GM21447 (cell line): ENCODE results near the gene LIPT1.
"Not testable (repeated sequence)": the region's sequence is repeated elsewhere in the genome, so short reads cannot be mapped to it uniquely, and the experiment has no call there.

Experiments
- ATAC-seq: cut with Tn5 transposase; IDR thresholded peaks from one replicate; pipeline ENCODE4 v1.9.1; 2021; ENCODE audit not compliant: unreplicated experiment

LIPT1 gene

DNA sequence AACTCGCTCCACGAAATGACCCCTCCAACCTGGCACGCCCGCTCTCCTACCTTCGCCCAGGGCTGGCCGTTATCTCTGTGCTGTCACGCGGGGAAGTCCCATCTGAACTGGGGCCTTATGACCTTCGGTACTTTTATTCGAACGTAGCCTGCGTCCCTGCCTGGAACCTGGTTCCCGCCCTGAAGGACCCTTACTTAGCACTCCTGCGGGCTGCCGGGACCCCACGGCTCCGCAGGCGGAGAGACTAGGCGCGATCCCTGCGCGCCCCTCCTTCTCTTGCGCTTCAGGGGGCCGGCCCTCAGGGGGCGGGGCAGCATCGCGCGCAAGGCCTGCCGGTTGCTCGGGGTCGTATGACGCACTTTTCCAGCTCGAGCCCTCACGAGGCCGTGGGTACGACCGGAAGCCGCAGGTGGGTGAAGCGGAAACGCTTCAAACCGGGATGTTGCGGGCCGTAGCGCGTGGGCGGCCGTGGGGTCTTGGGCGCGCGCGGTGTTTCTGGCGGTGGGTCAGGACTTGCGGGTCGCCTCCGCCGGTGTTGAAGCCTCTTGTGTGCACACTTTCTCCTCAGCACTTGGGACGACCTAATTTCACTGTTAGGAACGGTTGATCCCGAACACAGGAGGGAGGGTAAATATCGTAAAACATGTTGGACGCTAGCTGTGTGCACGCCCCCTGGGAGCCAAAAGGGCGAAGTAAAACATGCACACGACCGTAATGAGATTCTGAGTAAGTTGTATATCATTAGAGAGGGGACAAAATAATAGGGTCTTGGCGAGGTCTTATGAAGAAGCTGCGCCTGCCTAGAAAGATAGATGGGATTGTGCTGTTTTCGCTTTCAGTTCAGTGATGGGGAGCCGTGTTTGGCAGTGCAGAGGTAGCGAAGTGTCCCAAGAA lies at the start of gene LIPT1, which contains the start of gene TSGA10:
TSS of gene LIPT1 (plus strand) at position 325 of the 894 bp plus-strand sequence. CDS start 6,991 bp downstream, outside the sequence.
TSS of gene TSGA10 (minus strand) at position 300 of the 894 bp plus-strand sequence. CDS start 45,503 bp downstream, outside the sequence.
- peak; percentile 95 for ATAC-seq

DNA sequence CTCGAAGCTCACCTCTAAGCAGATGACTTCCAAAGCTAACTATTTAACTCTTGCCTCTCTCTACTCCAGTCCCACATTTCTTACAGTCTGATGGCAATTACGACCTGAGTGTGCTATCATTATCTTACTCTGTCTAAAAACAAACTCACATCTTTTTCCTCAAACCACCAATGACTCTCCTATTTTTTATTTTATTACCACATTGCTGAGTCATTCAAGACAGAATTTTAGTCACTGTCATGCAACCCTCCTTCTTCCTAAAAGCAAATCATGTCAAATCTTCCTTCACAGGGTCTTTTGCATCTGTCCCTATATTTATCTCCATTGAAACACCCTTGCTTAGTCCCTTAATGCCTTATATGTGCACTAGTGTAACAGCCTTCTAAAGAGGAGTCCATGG lies 47.9 kb upstream of the LIPT1 start:
- no peak for ATAC-seq

DNA sequence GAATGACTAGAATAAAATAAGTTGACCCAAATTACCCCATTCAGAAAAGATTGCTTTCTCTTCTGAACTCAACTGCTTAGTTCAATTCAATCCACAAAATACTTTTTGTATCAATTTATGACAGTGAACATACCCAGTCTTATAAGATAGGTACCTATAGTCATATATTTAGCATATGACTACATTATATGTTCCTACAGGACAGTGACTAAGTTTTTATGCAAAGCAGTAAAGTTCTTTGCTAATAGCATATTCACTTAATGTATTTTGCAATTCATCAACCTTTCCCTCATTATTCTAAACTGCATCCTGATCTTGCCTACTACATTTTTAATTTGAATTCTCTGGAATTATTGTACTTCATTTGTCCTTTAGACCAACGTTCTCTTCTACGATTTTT lies 43.5 kb upstream of the LIPT1 start:
- no peak for ATAC-seq

DNA sequence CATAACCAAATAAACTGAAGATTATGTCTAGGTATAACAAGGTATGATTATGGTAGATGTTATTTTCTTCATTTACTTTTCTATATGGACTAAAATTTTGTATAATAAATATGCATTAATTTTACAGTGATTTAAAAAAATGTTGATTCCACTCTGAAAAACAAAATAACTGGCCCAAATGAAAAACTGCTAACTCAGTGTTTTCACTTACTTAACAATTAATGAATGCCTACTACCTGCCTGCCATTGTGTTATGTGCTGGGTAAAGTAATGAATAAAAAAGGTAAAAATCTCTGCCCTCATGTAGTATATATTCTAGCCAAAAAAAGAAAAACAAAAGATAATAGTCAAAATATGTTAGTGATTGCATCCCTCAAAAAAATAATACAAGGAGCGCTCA lies 42.8 kb upstream of the LIPT1 start:
- no peak for ATAC-seq

DNA sequence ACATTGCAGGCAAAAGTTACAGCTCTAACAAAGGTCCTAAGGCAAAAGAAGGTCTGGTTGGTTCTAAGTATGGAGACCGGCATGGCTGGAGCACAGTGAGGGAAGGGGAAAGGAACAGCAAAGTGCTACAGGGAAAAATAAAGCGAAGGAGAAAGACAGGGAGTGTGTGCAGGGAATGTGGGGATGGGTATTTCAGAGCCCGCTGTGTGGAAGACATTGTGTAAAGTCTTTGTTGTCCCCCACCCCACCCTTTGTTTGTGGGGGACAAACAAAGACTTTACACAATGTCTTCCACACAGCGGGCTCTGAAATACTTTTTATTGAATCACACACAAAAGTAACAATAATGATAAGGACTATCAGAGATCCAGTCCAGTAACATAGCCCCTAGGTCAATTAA lies 42.1 kb upstream of the LIPT1 start:
- ATAC-seq, result no peak

DNA sequence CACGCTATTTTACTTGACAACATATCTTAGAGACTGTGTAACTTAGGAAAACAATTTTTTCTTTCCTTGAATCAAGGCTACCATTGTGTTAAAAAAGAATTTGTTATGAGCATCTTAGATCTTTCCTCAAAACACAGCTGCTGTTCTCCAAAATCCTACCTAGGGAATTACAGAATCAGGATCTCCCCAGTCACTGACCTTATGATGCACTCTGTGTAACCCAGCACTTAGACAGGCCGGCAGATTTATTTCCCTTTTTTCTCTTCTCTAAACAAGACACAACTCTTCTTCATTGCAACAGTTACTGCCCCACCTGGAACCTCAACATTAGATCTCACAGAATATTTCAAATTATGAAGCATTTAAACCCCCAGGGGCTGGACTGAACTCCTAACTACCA lies 26.8 kb upstream of the LIPT1 start:
- ATAC-seq, result no peak

DNA sequence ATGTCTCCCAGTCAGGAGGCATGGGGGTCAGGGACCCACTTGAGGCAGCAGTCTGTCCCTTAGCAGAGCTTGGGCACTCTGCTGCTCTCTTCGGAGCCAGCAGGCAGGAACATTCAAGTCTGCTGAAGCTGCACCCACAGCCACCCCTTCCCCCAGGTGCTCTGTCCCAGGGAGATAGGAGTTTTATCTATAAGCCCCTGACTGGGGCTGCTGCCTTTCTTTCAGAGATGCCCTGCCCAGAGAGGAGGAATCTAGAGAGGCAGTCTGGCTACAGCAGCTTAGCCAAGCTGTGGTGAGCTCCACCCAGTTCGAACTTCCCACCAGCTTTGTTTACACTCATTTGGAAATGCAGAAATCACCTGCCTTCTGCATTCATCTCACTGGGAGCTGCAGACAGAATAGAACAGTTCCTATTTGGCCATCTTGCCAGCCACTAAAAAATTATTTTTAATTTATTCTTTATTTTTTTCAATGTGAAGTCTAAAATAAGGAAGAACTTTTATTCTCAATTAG lies 19.7 kb upstream of the LIPT1 start:
- ATAC-seq, result not testable (repeated sequence)

DNA sequence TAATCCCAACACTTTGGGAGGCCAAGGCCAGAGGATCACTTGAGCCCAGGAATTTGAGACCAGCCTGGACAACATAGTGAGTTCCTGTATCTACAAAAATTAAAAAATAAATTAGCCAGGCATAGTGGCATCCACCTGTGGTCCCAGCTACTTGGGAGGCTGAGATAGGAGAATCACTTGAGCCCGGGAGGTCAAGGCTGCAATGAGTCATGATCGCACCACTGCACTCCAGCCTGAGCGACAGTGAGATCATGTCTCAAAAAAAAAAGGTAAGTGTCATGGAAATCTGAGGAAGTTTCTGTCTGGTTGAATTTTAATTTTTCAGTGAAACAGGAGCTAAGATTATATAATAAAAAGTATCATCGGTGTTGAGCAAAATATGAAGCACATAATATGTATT lies 15.8 kb upstream of the LIPT1 start:
- no peak for ATAC-seq

DNA sequence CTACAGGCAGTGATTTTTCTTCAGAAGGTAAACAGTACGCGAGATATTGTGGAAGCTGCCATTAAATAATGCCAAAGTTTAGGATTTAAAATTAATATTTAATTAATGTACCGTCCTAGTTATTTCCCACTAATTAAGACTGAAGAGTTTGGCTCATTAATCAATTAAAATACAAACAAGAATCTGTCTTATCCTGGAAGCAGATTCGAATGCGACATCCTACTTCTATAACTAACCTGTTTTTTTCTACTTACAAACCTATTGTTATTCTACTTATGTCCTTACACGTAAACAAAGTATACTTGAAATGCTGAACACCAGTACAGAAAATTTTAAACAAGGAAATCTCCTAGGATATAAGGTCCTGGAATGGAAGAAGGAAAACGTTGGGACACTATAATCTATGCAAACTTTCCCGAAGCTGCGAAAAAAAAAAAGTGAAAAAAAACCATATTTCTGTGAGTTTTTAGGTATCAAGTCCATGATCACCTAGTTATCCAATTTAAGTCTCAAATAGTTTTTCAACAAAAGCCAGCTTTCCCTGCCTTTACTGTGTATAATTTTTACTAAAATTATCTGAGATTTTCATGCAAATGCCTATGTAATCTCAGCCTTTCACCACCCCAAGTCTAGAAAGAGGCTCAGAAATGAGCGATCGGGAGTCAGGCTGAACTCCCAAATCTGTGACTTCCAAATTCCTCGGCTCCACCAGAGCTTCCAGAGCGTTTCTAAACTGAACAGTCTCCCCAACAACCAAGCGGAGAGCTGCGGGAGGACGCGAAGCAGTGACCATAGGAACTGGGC lies 14.5 kb upstream of the LIPT1 start:
- ATAC-seq, result no peak

DNA sequence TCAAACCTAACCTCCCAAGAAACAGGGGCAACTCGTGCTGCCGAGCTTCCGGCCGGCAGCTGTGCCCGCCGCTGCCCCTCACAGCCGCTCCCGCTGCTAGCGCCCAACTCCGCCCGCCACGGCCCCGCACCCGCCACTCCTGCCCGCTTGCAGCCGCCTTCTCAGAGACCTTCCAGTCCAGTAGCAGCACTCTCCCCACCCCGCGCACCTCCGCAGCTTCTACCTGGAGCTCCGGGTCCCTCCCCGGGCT lies 14.0 kb upstream of the LIPT1 start:
- ATAC-seq, result peak; percentile 36

DNA sequence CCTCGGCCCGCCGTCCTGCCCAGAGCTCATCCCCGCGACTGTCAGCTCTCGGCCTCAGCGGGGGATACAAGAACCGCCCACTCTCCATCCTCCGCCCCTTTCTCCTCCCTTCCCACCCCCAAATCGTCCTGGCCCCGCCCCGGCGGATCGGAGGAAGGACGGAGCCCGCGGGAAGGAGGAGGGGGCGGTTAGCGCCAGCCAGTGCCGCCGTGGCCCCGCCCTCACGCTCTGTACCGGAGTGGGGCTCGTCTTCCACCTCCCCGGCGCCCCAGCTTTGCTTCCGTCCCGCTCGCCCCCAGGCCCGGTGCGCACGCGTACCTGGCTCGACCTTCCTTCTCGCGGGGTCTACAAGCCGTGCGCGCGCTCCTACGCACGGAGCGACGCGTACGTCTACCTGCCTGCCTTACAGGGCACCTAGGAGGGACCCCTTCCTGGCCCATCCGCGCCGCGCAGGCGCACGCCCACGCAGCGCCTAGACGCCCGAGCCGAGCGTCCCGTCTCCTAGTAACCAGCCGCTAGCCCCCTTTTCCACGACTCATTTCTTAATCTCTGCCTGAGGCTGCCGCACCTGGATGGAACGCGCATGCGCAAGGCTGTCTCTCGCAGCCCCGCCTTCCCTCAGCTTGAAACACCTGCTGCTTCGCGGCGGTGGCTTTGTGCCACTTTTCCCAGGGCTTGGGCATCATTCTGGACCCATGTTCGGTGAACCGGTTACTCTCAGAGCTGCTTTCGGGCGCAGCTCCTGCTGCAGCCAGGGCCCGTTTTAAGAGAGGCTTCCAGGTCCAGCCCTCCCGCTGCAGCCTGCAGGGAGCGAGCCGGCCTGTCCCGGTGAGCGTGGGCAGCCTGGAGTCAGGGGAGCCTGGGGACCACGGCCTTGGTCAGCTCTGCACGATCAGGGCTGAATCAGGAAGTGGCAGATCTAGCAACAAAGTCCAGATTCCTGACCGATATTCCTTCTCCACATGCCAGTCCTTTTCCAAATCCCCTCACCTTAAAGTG lies 13.4 kb upstream of the LIPT1 start, which contains the start of gene C2orf15:
TSS of gene C2orf15 (plus strand) at position 598 of the 999 bp plus-strand sequence. CDS start 8,852 bp downstream, outside the sequence.
- peak; percentile 84 for ATAC-seq

DNA sequence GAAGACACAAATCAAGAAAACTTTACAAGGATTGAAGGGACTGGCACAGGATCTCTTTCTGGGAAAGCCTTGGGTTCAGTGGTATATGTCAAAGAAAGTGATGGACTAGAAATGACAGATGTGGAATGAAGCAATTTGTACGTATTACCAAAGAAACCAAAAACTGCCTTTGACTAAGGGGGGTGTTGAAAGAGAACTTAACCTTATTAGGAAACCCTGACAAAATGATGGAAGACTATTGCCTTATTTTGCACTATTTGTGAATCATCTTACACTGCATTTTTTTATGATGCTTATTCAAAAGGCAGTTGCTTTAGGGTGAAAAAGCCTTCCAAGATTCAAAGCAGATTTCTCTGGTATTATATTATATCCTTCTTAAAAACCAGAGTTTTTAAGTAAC lies 4.1 kb upstream of the LIPT1 start:
- no peak for ATAC-seq

DNA sequence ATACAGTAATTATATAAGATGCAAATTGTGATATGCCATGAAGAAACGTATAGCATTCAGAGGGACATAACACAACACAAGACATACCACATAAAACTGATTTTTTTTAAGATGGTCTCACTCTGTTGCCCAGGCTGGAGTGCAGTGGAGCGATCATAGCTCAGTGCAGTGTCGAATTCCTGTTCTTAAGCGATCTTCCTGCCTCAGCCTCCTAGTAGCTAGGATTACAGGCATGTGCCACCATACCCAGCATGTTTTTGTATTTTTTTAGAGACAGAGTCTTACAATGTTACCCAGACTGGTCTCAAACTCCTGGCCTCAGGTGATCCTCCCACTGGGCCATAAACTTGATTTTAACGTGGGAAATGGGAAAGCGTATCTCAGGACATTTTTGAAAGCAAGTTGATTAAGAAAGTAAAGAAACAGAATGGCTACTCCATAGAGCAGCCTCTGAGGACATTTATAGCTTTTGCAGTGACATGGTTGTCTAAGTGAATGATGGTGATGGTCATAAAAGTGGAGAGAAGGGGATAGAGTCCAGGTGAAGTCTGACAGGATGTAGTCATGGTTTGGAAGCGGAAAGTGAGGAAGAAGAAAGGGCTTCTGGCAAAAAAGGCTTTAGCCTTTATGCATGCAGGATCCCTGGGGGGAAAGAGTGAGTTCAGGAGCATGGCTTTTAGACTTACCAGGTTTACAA lies 2.4 kb upstream of the LIPT1 start:
- ATAC-seq, result no peak

DNA sequence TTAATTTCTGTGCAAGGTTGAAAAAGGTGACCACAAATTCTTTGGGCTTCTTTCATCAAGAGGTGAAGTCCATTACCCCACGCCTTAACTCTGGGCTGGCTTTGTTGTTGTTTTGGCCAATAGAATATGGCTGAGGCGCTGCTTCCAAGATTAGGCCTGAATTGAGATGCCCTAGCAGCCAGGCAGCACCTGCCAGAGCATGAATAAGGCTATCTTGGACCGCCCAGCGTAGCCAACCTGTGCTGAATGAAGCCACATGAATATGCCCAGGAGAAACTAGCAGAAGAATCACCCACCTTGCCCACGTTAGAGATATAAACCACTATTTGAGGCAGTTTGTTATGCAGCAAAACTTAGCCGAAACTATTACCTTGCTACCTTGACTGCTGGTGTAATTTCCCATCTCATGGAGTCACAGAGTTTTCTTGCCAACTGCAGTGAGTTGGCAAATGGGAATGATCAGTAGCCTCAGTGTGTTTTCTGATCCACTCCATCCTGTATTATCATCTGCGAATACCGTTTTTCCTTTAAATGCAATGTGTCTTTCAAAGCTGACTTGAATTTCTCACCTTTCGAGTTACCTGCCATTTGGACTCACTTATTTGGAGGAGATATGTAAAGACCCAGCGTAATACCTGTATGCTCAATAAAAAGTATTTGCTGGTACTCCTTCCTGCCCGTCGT lies 704 bp upstream of the LIPT1 start:
- ATAC-seq, result no peak

DNA sequence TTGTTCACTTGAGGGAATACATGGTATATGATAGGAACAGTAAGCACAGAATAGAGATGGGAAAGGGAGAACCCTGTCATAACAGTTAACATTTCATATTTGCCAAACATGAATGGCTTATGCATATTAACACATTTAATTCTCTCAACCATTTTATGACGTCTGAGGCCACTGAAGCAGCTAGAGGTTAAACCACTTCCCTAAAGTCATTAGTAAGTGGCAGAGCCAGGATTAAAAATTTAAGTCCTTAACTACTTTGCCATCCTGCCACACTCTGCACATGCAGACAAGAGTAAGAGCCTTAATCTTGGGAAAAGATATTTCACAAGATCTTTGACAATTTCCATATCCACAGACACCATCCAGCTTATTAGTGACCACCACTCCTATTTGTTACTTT lies 2.1 kb downstream of the LIPT1 start:
- no peak for ATAC-seq

DNA sequence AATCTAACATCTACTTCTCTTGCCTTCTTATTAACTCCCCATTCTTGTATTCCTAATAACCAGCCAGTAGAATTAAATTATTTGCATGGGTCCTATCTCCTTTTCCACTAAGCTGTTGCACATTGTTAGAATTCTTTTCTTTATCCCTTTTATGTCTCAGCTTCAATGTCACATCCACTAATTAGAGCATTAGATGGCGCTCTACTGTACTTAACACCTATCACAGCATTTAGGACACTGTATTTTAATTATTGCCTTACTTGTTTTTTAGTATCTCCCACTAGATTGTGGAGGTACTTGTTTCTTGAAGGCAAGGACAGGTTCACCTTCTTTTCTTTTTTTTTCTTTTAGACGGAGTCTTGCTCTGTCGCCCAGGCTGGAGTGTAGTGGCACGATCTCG lies 3.8 kb downstream of the LIPT1 start:
- ATAC-seq, result no peak

DNA sequence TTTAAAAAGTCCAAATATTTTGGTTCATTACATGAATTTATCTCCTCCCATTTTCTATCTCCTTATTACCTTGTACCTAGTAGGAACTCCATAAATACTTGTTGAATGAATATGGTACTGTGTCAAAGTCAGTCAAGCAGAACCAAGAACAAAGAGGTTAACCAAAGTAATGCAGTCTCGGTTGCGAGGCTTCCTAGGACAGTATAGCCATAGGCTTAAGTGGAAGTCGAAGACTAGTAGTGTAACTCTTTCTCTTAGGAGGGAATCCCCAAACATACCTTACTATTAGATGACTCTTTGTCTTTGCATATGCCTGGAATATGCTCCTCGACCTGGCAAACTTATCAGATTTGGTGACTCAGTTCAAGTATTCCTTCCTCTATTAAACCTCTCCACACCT lies 4.8 kb downstream of the LIPT1 start:
- ATAC-seq, result no peak

DNA sequence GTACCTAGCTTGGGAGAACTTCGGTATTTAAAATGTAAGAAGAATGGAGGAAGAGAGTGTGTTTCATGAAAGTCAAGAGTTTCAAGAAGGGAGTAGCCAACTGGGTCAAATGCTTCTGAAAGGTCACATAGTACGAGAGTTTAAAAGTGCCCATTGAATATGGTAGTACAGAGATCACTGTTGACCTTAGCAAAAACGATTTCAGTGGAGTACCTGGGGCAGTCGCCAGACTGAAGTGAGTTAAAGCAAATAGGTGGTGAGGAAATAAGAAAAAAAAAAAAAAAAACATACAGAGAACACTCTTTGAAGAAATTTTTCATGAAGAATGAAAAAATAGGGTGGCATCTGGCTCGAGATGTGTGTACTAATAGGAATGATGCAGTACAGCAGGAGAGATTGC lies 11.5 kb downstream of the LIPT1 start:
- no peak for ATAC-seq

DNA sequence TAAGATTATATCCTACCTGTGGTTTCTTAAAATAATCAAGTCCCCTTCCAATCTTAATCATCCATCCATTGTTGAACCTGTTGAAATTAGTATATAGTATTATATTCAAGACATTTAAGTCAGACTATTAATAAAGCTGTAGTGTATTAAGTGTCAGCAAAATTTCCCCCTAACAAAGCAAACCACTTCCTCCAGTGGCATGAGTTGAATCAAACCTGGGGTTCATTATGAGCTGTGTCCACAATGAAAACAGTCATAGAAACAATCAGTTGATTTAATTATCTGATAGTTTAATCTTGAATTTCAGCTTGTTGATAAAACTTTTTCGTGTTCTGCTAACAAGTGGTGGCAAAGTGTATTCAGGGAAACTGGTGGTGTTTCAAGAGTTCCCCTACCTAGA lies 14.8 kb downstream of the LIPT1 start:
- ATAC-seq, result no peak
